ENCODE results near the gene ARHGAP6.
"Not testable (repeated sequence)": the region's sequence is repeated elsewhere in the genome, so short reads cannot be mapped to it uniquely, and the experiment has no call there.

Gene ARHGAP6

DNA sequence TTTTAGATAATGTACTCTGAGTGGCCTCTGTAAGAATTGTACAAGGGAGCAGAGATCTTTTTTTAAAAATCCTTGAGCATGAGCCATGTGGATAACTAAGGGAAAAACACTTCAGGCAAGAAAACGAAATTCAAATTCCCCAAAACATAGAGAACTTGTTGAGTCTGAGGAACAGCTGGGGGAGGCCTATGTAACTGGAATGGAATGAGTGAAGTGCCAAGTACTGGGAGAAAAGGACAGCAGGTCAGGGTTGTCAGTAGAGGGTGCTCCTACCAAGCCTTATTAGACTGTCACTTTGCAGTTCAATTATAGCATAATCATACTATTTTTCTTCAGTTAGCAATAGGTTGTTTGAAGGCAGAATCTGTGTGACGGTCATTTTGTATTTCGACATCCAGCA, 135.1 kb downstream of the ARHGAP6 start:
- no peak for DNase-seq (ENCODE audit: low spot score)
- FAIRE-seq, result no peak

DNA sequence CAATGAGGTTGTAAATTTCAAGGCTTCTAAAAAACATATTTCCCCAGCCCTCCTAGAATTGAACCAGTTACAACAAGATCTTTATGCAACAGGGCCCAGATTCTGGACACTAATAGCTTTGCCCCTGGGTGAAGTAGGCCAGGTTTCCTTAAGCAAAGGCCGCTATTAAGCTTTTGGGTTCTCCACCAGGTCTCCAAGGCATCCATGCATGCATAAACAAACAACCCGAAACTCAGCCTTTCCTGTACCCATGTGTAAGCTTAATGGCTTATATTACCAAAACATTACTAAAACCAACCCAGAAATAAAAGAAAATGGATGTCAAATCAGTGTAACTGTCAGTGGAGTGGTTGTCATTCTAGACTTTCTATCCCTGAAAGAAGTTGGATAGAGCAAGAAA, 137.1 kb downstream of the ARHGAP6 start:
- FAIRE-seq, result no peak
- DNase-seq (ENCODE audit: low spot score), result no peak

DNA sequence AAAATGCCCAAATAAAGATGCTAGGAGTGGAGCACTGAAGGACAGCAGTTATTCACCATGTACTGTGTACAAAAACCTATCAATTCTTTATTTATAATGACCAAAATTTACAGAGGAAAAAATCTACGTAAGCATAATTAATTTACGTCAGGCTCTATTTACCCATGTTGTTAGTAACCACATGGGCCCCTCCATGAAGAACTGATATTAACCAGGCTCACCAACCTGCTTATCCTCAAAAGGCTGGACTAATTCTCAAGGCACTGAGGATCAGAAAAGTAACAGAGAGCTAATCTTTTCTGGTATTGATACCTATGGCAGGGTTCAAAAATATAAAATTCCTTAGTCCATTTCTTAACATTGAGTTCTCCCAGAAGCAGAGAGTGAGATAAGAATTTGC, 140.0 kb downstream of the ARHGAP6 start:
- no peak for FAIRE-seq
- DNase-seq (ENCODE audit: low spot score), result no peak

DNA sequence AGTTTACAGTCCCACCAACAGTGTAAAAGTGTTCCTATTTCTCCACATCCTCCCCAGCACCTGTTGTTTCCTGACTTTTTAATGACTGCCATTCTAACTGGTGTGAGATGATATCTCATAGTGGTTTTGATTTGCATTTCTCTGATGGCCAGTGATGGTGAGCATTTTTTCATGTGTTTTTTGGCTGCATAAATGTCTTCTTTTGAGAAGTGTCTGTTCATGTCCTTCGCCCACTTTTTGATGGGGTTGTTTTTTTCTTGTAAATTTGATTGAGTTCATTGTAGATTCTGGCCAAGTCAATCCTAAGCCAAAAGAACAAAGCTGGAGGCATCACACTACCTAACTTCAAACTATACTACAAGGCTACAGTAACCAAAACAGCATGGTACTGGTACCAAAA, 146.5 kb downstream of the ARHGAP6 start:
- FAIRE-seq; DNase-seq (ENCODE audit: low spot score): not testable (repeated sequence)

DNA sequence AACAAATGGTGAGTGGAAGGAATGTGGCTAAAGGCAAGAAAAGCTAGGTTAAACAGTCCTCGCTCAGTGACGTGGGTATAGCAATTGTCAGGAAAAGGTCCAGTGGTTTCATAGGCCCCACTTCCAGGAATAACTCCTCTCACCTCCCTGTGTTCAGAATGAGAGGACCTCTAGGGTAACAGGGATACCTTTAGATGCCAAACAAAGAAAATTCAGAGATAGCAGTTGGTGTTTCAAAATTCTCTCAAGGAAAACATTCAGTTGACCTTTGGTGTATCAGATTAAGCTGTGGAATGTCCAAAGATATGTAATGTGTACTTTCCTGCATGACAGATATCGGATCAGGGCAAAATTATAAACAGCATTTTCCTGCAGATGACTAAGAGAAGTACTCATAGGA, 155.9 kb downstream of the ARHGAP6 start:
- no peak for FAIRE-seq
- no peak for DNase-seq (ENCODE audit: low spot score)

DNA sequence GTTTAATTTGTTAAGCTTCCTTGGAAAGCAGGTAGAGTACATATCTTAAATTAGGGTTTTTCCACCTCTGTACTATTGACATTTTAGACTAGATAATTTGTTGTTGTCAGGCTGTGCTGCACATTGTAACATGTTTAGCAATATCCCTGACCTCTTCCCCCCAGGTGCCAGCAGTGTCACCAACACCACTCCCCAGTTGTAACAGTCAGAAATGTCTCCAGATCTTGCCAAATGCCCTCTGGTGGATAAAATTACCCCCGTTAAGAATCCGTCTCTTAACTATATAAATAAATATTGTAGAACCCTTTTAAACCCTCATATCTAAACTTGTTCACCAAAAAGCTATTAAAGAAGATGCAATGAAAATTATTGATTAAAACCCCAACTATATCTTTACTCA, 161.5 kb downstream of the ARHGAP6 start:
- no peak for FAIRE-seq
- no peak for DNase-seq (ENCODE audit: low spot score)

DNA sequence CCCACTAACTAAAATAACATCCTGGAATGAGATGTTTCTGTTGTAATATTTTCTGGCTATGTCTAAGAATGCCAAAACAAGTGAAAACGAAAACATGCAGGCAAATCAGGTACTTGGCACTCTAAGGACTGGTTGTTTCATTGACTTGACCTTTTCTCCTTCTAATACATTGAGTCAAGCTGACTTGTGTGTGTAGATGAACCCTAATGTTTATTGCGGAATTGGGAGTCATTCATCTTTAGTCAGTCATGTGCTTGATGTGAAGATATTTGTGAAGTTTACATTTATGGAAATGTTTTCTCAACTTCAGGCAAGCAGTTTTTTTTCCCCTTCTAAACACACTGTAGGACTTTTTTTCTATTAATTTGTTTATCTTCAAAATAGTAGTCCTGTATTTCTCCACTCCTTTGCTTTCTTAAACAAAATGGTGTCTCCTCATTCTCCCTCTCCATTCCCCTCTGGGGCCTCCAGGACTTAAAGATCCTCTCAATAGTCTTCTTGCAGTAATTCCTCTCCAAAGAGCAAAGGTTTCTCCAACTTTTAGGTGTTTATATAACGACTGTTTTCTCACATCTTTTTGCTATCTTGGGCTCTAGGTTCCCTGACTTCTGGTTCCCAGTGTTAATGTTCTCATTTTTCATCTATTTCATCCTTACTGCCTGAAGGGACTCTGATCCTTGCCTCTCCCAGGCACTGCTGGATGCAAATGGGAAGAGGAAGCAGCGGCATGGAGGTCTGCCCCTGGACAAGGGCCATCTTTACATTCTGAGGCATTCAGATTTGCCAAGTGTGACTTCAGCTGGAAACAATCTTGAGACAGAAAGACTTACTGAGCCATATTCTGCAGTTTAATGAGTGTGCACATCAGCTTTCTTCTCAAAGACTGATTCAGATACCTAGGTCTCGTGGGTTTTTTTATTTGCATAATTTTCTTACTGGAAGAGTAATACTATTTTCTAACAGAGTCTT, 166.4 kb downstream of the ARHGAP6 start:
- peak; percentile 0 for DNase-seq (ENCODE audit: low spot score)
- FAIRE-seq, result no peak

DNA sequence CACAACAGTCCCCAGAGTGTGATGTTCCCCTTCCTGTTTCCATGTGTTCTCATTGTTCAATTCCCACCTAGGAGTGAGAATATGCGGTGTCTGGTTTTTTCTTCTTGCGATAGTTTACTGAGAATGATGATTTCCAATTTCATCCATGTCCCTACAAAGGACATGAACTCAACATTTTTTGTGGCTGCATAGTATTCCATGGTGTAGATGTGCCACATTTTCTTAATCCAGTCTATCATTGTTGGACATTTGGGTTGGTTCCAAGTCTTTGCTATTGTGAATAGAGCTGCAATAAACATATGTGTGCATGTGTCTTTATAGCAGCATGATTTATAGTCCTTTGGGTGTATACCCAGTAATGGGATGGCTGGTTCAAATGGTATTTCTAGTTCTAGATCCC, 174.3 kb downstream of the ARHGAP6 start:
- DNase-seq (ENCODE audit: low spot score); FAIRE-seq: not testable (repeated sequence)

DNA sequence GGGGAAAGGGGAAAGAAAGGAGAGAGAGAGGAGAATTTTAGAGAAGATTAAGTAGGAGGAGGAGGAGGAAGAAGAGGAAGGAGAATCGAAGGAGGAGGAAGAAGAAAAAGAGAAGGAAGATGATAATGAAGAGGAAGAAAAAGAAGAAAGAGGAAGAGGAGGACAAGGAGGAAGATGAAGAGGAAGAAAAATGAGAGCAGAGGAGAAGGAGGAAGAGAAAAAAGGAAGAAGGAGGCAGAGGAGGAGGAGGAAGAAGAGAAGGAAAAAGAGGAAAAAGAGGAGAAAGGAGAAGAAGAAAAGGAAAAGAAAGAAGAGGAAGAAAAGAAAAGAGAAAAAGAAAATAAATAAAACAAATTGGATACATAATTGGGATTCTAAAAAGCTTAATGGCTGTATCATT, 181.4 kb downstream of the ARHGAP6 start:
- no peak for DNase-seq (ENCODE audit: low spot score)
- no peak for FAIRE-seq

DNA sequence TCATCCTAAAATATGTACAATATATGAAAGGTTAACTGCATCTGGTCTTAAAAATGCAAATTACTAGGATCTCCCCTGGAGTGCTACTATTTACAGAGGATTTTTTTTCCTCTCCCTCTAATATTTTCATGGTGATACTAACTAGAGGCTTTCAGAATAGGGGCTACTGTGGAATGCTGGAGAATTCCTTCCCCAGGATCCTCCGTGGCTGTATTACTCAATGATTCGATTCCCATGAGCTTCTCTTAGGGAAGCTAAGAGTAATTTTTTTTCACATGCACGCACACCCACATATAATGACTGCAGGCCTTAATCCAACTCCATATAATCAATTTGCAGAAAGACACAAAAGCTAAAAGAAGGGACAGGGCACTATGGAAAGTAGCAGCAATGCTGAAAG, 184.7 kb downstream of the ARHGAP6 start:
- FAIRE-seq (no peak), DNase-seq (ENCODE audit: low spot score) (no peak)

DNA sequence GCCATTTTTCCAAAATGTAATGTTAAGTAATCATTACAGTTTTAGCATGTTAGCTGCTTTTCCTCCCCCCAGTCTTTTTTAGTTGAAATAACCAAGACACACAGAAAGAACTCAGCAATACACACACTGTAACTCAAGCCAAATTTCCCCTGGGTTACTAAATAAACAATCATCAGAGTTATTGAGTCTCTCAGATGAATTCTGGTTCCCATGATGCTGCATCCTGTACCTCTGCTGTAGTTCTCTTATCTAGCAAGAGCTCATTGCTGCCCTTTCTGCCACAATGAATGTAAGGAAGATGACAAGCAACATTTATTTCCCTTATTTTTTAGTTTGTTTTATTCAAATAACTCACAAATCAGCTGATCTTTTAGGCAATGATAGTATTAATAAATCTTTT, 185.1 kb downstream of the ARHGAP6 start:
- FAIRE-seq (no peak), DNase-seq (ENCODE audit: low spot score) (no peak)

DNA sequence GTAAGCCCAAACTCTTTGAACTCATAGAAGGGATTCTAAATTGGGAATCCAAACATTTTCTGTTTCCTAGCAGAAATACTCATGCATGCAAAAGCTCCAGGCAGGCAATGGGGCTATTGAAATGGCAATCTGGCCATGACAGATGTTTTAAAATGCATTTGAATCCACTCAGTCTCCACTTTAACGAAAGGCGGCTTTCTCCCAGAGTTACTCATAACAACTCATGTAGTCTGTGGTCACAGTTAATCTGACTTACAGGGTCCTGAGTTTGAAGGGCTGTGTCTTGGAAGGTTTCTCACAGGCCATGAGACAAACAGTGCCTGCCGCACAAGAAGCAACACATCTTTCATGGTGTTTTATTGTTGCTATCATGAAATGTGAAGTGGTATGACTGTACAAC, 186.8 kb downstream of the ARHGAP6 start:
- DNase-seq (ENCODE audit: low spot score), result no peak
- FAIRE-seq, result no peak

DNA sequence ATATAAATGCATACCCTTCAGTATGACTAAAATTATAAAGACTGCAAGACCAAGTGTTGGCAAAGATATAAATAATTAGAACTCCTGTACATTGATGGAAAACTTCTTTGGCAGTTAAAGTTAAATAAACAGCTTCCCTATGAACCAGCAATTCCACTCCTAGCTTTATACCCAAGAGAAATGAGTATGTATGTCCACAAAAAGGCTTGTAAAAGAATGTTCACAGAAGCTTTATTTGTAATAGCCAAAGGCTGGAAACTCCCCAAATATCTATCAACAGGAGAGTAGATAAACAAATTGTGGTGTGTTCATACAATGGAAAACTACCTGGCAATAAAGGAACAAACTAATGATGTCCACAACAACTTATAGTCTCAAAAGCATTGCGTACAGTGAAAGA, 187.7 kb downstream of the ARHGAP6 start:
- DNase-seq (ENCODE audit: low spot score), result no peak

DNA sequence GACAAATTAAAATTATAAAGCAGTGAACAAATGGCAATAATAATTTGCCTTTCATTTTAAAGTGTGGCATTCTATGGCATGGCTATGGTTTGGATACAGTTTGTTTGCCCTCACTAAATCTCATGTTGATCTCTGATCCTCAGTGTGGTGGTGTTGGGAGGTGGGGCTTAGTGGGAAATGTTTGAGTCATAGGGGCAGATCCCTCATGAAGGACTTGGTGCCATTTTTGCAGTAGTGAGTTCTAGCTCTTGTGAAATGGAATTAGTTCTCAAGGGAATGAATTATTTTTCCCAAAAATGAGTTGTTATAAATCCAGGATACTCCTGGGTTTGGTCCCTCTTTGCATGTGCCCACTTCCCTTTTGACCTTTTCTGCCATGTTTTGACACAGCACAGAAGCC, 191.1 kb downstream of the ARHGAP6 start:
- FAIRE-seq (no peak), DNase-seq (ENCODE audit: low spot score) (no peak)

More for the DNA sequence above, 187.7 kb downstream of the ARHGAP6 start:
- FAIRE-seq, result no peak

DNA sequence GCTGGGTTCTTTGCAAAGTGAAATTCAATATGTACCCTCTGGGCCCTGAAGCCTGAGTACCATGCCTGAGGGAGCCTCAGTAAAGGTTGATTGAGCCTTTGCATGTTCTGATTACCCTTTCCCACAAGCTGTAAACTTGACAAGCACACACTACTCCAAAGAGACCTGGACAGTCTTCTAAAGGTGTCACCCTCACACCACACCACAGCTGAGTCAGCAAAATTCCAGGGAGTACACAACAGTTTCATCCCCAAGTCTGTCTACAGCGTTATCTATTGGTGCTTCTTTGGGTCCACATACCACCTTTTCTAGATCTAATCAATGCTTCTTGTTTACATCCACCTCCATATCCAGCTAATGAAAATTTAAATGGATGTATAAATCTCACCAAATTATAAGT, 191.7 kb downstream of the ARHGAP6 start:
- FAIRE-seq (no peak), DNase-seq (ENCODE audit: low spot score) (no peak)

DNA sequence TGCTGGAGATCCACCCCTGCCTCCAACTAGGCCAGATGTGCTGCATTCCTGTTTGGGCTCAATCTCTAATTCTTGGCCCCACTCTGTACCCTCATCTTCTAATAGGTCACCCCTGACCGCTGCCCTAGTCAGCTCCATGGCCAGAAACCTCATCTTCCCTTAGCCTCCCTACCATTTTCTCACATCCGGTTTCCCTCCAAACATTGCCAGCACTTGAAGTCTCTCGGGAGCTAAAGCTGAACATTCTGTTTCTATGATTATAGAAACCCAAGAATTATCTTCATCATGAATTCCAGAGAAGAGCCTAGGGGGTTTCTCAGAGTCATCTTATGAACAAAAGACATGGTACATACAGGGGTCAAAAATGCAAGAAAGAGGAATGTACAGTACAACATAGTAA, 192.8 kb downstream of the ARHGAP6 start:
- DNase-seq (ENCODE audit: low spot score) (no peak), FAIRE-seq (no peak)

DNA sequence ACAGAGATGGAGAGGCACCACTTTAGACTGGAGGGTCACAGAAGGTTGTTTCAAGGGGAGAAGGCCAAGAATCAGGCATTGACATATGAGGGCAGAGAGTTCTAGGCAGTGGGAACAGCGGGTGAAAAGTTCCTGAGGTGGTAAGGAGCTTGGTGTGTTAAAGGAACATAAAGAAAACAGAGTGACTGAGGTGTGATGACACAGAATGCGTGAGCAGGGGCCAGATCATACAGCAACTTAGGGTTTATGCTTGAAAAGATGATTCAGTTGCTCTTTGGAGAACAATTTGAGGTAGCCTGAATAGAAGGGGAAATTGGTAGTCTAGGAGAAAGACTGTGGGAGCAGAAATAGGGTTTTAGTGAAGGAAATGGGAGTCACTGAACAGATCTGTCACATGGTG, 193.3 kb downstream of the ARHGAP6 start:
- no peak for DNase-seq (ENCODE audit: low spot score)
- FAIRE-seq, result no peak

DNA sequence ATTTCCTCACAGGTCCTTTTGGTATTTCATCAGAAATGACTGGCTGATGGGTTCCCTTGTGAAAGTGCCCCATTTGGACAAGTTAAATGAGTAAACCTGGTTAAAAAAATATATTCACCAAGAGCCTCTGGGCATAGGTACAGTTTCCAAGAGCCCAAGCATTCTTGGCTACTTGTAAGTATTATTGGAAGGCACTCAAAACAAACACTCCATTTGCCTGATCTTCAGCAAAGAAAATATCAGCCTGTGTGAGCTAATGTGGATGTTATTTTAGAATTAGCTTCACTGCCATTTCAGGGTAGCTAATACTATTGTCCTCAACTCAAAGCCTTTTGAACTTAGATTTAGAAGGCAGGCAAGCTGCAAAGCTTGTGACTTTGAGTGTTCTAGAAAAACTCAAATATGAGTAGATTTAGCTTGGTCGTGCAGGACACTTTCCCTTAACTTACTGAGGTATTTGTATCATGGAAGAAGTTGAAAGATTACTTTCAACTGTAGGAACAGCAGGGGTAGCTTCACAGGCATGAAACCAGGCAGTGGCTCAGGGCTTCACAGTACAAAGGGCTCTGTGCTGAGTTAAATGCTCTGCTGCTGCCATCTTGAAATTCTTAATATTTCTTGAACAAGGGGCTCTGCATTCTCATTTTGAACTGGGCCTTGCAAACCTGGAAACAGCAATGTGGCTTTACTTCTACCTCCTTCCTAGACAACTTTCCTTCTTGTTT, 195.3 kb downstream of the ARHGAP6 start:
- FAIRE-seq, result no peak

DNA sequence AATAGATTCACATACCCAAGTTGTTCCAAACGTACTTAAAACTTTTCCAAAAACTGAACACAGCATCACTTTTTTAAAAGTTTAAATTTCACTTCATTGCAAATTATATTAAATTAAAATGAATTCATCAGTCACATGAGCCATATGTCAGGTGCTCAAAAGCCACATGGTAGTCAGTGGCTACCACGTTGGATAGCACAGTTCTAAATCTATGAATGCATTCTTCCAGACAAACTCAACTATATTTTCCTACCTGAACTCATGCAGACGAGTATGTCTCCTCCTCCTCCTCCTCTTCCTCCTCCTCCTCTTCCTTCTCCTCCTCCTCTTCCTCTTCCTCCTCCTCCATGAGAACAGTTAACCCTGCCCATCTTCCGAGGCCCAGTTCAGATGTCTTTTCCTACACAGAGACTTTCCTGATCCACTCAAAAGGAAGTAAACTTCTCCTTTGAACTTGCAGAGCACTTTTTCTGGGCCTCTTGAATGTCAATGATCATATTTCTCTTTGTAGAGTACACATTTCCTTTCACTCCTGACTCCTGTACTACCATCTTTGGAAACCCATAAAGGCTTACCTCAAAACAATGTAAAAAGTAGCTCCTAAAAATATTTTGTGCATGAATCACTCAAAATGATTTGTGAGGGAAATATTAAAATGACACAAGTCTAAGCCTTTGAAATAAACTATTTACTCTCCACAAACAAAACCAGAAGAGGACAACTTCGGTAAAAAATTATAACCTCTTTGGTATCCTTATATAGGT, 199.9 kb downstream of the ARHGAP6 start:
- FAIRE-seq, result no peak

More for the DNA sequence above, 195.3 kb downstream of the ARHGAP6 start:
- DNase-seq (ENCODE audit: low spot score), result no peak

DNA sequence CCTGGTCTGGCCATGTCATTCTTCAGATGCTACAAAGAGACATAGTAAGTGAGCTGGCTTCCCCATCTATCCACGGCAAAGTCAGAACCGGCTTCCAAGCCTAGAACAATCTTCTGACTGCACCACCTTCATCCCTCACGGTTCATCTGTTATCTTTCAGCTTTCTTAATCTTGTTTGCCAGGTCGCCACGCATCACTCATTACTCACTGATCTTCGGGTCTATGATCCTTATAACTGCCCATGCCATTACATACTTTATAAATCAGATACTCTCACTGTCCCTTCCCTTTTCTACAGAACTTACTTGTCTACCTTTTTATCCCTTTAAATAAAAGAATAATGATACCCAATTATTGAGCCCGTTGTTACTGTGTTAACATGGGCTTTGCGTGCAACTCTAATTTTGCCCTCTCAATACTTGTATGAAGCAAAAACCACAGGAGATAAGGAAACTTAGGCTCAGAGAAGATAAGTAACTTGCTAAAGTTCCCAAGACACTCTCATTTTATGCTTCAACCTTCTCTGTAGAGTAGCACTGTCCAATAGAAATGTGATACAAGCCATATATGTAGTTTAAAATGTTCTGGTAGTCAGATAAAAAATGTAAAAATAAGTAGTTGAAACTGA, 200.8 kb downstream of the ARHGAP6 start:
- FAIRE-seq (no peak), DNase-seq (ENCODE audit: low spot score) (no peak)

More for the DNA sequence above, 199.9 kb downstream of the ARHGAP6 start:
- peak; percentile 1 for DNase-seq (ENCODE audit: low spot score)

DNA sequence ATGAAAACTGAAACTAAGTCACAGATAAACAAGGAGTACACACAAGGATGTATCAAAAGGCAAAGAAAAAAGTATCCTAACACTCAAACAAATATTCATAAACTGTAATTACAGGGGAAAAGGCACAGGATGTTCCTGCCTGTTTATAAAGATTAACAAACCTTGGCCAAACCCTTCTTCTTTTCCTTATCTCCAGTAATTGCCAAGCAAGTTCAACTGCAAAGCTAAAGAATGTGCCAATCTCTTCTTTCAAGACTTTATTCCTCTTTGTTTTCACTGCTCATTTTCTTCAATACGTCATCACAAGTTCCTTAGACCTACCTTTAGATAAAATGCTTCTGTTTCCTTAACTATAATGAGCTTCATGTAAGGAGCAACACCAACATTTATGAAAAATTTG, 201.3 kb downstream of the ARHGAP6 start:
- no peak for FAIRE-seq
- no peak for DNase-seq (ENCODE audit: low spot score)

Measured in urothelium cell line (cell line).